ENCODE results near the gene MRPL9. TPM values are rescaled to one million over a fixed set of nuclear protein-coding genes. Genes with fewer than 3 reads are reported as not detected.

The MRPL9 gene
- total RNA-seq (10 to 100 TPM; 55.4 to 71.7 (median 64.5) TPM), polyA plus RNA-seq (10 to 100 TPM; 69.2 to 92.6 (median 72.0) TPM)
- long read RNA-seq, donor 1, transcript MRPL9-202 (7 exons, 1,296 nt), result major isoform, 27 of 43 reads
- long read RNA-seq, donor 1, partial matches to known transcripts, result 11 of 43 reads
- long read RNA-seq, donor 1, other reads (novel, unspliced or antisense), result 0 of 43 reads
- long read RNA-seq, donor 2, transcript MRPL9-202 (7 exons, 1,296 nt), result major isoform, 17 of 32 reads
- long read RNA-seq, donor 2, partial matches to known transcripts, result 6 of 32 reads
- long read RNA-seq, donor 2, other reads (novel, unspliced or antisense), result 0 of 32 reads

GRCh38 chr1:151762941-151763921, at the start of gene MRPL9:
MRPL9 (minus strand) TSS chr1:151763496; CDS start chr1:151763479, 17 bp downstream.
- WGBS, 5 donors, result 0 to 1% (median 0%) methylated on average over 32 to 68 of the region's 68 CpGs
- Histone ChIP-seq H3K27ac (peak within 1 kb of the TSS; percentile 73 to 91 (median 88)), H3K4me1 (peaks cover 9 to 24% (median 18%) of the 10 kb centered on the region in 6 donors), H3K36me3 (peaks cover 0 to 41% (median 38%) of the 10 kb centered on the region in 6 donors), H3K27me3 (replicated peaks in 1 of 7) (no peaks in the 10 kb centered on the region), H3K9me3 (no peaks in the 10 kb centered on the region), H3K4me3 (peak within 1 kb of the TSS; percentile 69 to 94 (median 80))
- intact Hi-C loops (cut with DNase I; ENCODE audit: low total_unique reads), result no loop called here
- peak; percentile 96 for DNase-seq
- TF ChIP-seq POLR2AphosphoS5 (IDR thresholded peaks at IDR 0.05) (peak; percentile 70 to 89 (median 82)), POLR2A (IDR thresholded peaks at IDR 0.05) (no peak)

GRCh38 chr1:151811181-151811580, 47.9 kb upstream of the MRPL9 start:
- Histone ChIP-seq H3K27ac (no peak overlapping the region), H3K9me3 (no peaks in the 10 kb centered on the region), H3K27me3 (replicated peaks in 1 of 7) (no peaks in the 10 kb centered on the region), H3K36me3 (no peaks in the 10 kb centered on the region), H3K4me1 (peaks cover 0 to 19% (median 12%) of the 10 kb centered on the region in 6 donors), H3K4me3 (no peak overlapping the region)
- no peak for DNase-seq
- TF ChIP-seq CTCF (IDR thresholded peaks at IDR 0.05 in 8 of 11, conservative IDR thresholded peaks at IDR 0.05 in 3 of 11) (no peak), POLR2A (IDR thresholded peaks at IDR 0.05) (no peak), POLR2AphosphoS5 (IDR thresholded peaks at IDR 0.05) (no peak)
- 82 to 95% (median 92%) methylated on average over 9 of the region's 9 CpGs for WGBS, 5 donors
- intact Hi-C loops (cut with DNase I; ENCODE audit: low total_unique reads), result no loop called here

GRCh38 chr1:151809985-151810556, 46.8 kb upstream of the MRPL9 start:
- WGBS, 5 donors, result 96 to 97% (median 97%) methylated on average over 1 of the region's 1 CpG
- TF ChIP-seq POLR2A (IDR thresholded peaks at IDR 0.05) (no peak), CTCF (IDR thresholded peaks at IDR 0.05 in 8 of 11, conservative IDR thresholded peaks at IDR 0.05 in 3 of 11) (no peak), POLR2AphosphoS5 (IDR thresholded peaks at IDR 0.05) (no peak)
- H3K36me3 ChIP-seq, result no peaks in the 10 kb centered on the region
- H3K27ac ChIP-seq, result no peak overlapping the region
- DNase-seq, result no peak
- H3K9me3 ChIP-seq, result no peaks in the 10 kb centered on the region
- peaks cover 0 to 7% (median 2%) of the 10 kb centered on the region in 6 donors for H3K4me1 ChIP-seq
- H3K27me3 ChIP-seq (replicated peaks in 1 of 7), result no peaks in the 10 kb centered on the region
- intact Hi-C loops (cut with DNase I; ENCODE audit: low total_unique reads), result no loop called here
- no peak overlapping the region for H3K4me3 ChIP-seq

GRCh38 chr1:151809290-151809984, 46.1 kb upstream of the MRPL9 start:
- no peak overlapping the region for H3K27ac ChIP-seq
- no peaks in the 10 kb centered on the region for H3K9me3 ChIP-seq
- H3K36me3 ChIP-seq, result no peaks in the 10 kb centered on the region
- WGBS, 5 donors, result 68 to 80% (median 75%) methylated on average over 8 of the region's 8 CpGs
- H3K4me1 ChIP-seq, result peaks cover 0 to 1% (median 0%) of the 10 kb centered on the region in 6 donors
- no peaks in the 10 kb centered on the region for H3K27me3 ChIP-seq (replicated peaks in 1 of 7)
- no peak overlapping the region for H3K4me3 ChIP-seq
- intact Hi-C loops (cut with DNase I; ENCODE audit: low total_unique reads), result no loop called here
- no peak for TF ChIP-seq CTCF (IDR thresholded peaks at IDR 0.05 in 8 of 11, conservative IDR thresholded peaks at IDR 0.05 in 3 of 11)
- no peak for DNase-seq
